ENCODE results near the gene VPS11.

VPS11 gene

DNA sequence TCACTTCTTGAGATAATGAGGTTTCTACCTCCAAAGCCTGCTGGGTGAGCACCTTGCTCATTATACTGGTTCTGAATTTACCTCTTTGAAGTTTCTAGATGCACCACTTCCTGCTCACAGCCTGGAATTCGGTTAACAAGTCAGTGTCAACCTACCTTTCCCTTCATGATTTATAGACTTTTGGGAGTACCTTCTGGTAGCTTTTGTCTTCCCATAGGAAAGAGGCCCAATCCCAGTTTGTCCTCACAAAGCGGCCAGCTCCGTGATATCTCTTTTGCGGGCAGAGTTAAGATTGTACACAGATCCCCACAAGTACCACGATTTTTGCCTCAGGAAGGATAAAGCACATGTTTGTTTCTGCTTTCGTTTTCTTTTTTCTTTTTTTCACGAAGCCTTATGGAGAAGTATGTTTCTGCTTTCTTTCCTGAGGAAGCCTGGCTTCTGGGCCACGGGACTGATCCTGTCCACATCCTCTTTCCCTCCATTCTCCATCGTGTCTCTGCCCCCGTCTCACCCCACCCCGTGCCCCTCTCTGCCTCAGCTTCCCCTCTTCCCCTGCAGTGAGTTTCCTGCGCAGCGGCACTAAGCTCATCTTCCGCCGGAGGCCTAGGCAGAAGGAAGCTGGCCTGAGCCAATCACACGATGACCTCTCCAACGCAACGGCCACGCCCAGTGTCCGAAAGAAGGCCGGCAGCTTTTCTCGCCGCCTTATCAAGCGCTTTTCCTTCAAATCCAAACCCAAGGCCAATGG is 48.0 kb downstream of the VPS11 start:
- H3K27ac ChIP-seq (ENCODE audit: low read length), result no peak overlapping the region
- peaks cover 15% of the 10 kb centered on the region for H3K36me3 ChIP-seq (replicated peaks; ENCODE audit: low read depth, low read length)
- H3K27me3 ChIP-seq (ENCODE audit: low read depth, low read length), result no peaks in the 10 kb centered on the region
- no peak overlapping the region for H3K4me3 ChIP-seq (ENCODE audit: low read length)
- peaks cover 5% of the 10 kb centered on the region for H3K4me1 ChIP-seq (ENCODE audit: low read length)
- H3K9ac ChIP-seq (ENCODE audit: low read length), result no peak overlapping the region
- H3K4me2 ChIP-seq (ENCODE audit: low read length), result no peak overlapping the region
- H3K79me2 ChIP-seq (ENCODE audit: low read length), result no peaks in the 10 kb centered on the region
- H2AFZ ChIP-seq (ENCODE audit: low read depth, low read length), result no peak overlapping the region
- TF ChIP-seq, protein P1, sequence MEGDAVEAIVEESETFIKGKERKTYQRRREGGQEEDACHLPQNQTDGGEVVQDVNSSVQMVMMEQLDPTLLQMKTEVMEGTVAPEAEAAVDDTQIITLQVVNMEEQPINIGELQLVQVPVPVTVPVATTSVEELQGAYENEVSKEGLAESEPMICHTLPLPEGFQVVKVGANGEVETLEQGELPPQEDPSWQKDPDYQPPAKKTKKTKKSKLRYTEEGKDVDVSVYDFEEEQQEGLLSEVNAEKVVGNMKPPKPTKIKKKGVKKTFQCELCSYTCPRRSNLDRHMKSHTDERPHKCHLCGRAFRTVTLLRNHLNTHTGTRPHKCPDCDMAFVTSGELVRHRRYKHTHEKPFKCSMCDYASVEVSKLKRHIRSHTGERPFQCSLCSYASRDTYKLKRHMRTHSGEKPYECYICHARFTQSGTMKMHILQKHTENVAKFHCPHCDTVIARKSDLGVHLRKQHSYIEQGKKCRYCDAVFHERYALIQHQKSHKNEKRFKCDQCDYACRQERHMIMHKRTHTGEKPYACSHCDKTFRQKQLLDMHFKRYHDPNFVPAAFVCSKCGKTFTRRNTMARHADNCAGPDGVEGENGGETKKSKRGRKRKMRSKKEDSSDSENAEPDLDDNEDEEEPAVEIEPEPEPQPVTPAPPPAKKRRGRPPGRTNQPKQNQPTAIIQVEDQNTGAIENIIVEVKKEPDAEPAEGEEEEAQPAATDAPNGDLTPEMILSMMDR (IDR thresholded peaks at IDR 0.05; ENCODE audit: low read depth, low read length), result no peak
- TF ChIP-seq EZH2phosphoT487 (IDR thresholded peaks at IDR 0.05; ENCODE audit: low read depth), result no peak
- no peaks in the 10 kb centered on the region for H3K9me3 ChIP-seq (ENCODE audit: insufficient read depth, low read length)
- H4K20me1 ChIP-seq (ENCODE audit: insufficient read depth, low read length), result no peaks in the 10 kb centered on the region

DNA sequence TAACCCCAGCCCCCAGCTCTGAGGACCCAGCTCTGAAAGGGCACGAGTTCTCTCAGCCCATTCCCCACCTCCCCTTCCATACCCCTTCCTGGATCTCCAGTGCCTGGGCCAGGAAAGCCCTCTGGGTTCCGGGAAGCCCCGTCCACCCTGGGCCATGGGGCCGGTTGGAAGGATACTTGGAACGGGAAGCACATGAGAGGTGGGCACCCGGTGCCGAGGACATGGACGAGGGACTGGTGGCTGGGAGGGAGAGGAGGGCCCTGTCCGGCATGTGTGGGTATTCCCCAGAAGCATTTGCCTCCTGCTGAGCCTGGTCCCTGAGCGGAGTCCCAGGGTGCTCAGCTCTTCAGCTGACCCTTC is 48.6 kb downstream of the VPS11 start:
- H3K36me3 ChIP-seq (replicated peaks; ENCODE audit: low read depth, low read length), result peaks cover 12% of the 10 kb centered on the region
- peaks cover 8% of the 10 kb centered on the region for H3K4me1 ChIP-seq (ENCODE audit: low read length)
- TF ChIP-seq, protein P1 (IDR thresholded peaks at IDR 0.05; ENCODE audit: low read depth, low read length), result no peak
- no peak for TF ChIP-seq EZH2phosphoT487 (IDR thresholded peaks at IDR 0.05; ENCODE audit: low read depth)
- no peak overlapping the region for H3K4me2 ChIP-seq (ENCODE audit: low read length)
- H3K9me3 ChIP-seq (ENCODE audit: insufficient read depth, low read length), result no peaks in the 10 kb centered on the region
- H2AFZ ChIP-seq (ENCODE audit: low read depth, low read length), result no peak overlapping the region
- H3K4me3 ChIP-seq (ENCODE audit: low read length), result no peak overlapping the region
- no peaks in the 10 kb centered on the region for H3K27me3 ChIP-seq (ENCODE audit: low read depth, low read length)
- H4K20me1 ChIP-seq (ENCODE audit: insufficient read depth, low read length), result no peaks in the 10 kb centered on the region
- H3K9ac ChIP-seq (ENCODE audit: low read length), result no peak overlapping the region
- H3K27ac ChIP-seq (ENCODE audit: low read length), result no peak overlapping the region
- H3K79me2 ChIP-seq (ENCODE audit: low read length), result no peaks in the 10 kb centered on the region

DNA sequence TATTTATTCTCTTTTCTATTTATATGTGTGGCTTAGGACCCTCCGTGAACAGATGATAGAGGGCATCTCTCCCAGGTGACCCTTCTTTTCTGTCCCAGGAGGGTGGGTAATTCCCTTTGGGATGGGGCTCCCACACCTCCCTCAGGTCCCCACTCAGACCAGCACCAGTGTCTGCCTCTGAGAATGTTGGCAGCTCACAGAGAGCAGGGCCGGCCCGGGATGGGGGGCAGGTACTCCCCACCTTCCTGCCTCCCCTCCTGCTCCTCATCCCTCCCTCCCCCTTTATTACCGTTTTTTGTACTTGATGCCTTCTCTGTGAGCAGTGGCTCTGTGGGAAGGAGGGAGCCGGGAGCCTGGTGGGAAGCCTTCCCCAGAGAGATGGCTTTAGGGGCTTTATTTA is 49.0 kb downstream of the VPS11 start:
- no peak overlapping the region for H3K9ac ChIP-seq (ENCODE audit: low read length)
- H3K36me3 ChIP-seq (replicated peaks; ENCODE audit: low read depth, low read length), result peaks cover 12% of the 10 kb centered on the region
- no peaks in the 10 kb centered on the region for H3K9me3 ChIP-seq (ENCODE audit: insufficient read depth, low read length)
- H3K4me1 ChIP-seq (ENCODE audit: low read length), result peaks cover 8% of the 10 kb centered on the region
- no peaks in the 10 kb centered on the region for H3K27me3 ChIP-seq (ENCODE audit: low read depth, low read length)
- no peak overlapping the region for H2AFZ ChIP-seq (ENCODE audit: low read depth, low read length)
- no peak overlapping the region for H3K4me2 ChIP-seq (ENCODE audit: low read length)
- H3K79me2 ChIP-seq (ENCODE audit: low read length), result peaks cover 1% of the 10 kb centered on the region; the same call in 1 of the 2 replicates
- H3K4me3 ChIP-seq (ENCODE audit: low read length), result no peak overlapping the region
- H4K20me1 ChIP-seq (ENCODE audit: insufficient read depth, low read length), result no peaks in the 10 kb centered on the region
- no peak overlapping the region for H3K27ac ChIP-seq (ENCODE audit: low read length)
- no peak for TF ChIP-seq EZH2phosphoT487 (IDR thresholded peaks at IDR 0.05; ENCODE audit: low read depth)
- TF ChIP-seq, protein P1 (IDR thresholded peaks at IDR 0.05; ENCODE audit: low read depth, low read length), result no peak

DNA sequence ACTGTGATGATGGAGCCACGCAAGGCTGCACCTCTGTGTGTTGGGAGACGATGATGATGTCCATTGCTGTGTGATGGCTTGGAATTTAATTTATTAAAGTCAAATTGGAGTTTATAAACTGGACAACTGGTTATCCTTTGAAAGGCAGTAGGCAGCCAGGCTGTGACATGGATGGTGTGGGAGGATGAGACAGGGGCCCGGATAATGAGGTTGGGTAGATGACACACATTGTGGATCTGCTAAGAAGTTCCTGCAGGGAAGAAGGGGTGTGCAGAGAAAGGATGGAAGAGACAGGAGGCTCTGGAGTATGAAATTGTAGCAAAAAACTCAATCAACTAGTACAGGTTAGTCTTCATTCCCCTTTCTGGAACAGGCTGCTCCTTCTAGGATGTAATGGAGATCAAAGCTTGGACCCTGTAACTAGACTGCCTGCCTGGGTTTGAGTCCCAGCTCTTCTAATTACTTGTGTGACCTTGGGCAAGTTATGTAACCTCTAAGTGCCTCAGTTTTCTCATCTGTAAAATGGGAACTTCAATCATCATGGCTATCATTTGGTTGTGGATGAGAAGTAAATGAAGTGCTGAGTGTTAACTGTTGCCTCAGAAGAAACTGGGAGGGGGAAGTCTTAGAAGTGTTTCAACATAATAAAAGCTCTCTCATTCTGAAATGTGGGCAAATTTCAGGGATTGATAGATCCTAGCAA is 49.5 kb downstream of the VPS11 start:
- Histone ChIP-seq H3K4me3 (ENCODE audit: low read length) (no peak overlapping the region), H3K36me3 (replicated peaks; ENCODE audit: low read depth, low read length) (peaks cover 9% of the 10 kb centered on the region), H3K27ac (ENCODE audit: low read length) (no peak overlapping the region), H3K27me3 (ENCODE audit: low read depth, low read length) (no peaks in the 10 kb centered on the region), H4K20me1 (ENCODE audit: insufficient read depth, low read length) (peaks cover 2% of the 10 kb centered on the region; the same call in 1 of the 2 replicates), H3K9ac (ENCODE audit: low read length) (no peak overlapping the region), H3K79me2 (ENCODE audit: low read length) (peaks cover 7% of the 10 kb centered on the region), H3K4me1 (ENCODE audit: low read length) (peaks cover 9% of the 10 kb centered on the region), H2AFZ (ENCODE audit: low read depth, low read length) (no peak overlapping the region), H3K4me2 (ENCODE audit: low read length) (no peak overlapping the region), H3K9me3 (ENCODE audit: insufficient read depth, low read length) (no peaks in the 10 kb centered on the region)
- TF ChIP-seq, protein P1 (IDR thresholded peaks at IDR 0.05; ENCODE audit: low read depth, low read length), result no peak
- TF ChIP-seq EZH2phosphoT487 (IDR thresholded peaks at IDR 0.05; ENCODE audit: low read depth), result no peak

Data from OCI-LY3 (cell line).